Uterus (tissue), 4 donors: ENCODE data around the gene PPIG. TPM values are rescaled to one million over a fixed set of nuclear protein-coding genes. Genes with fewer than 3 reads are reported as not detected.
"Not testable (repeated sequence)": the region's sequence is repeated elsewhere in the genome, so short reads cannot be mapped to it uniquely, and the experiment has no call there.

Experiments used
- DNase-seq, 2 donors: peaks; one replicate each; pipeline ENCODE4 v3.0.0-alpha.2; 2019 to 2020
- H3K27ac ChIP-seq, 2 donors: fragments of 200-600 bp; sonication (generic); 1 replicate in 1 of 2; 2 replicates in 1 of 2; pipeline ENCODE4 v1.5.1; 2016 to 2018
- H3K27me3 ChIP-seq, 2 donors: fragments of 200-600 bp; sonication (generic); one replicate each; pipeline ENCODE4 v1.5.1; 2018 to 2019; ENCODE audit warnings: control low read depth in 1 of 2
- H3K36me3 ChIP-seq, 2 donors: fragments of 200-600 bp; sonication (generic); one replicate each; pipeline ENCODE4 v1.5.1; 2019; ENCODE audit warnings: control low read depth in 1 of 2
- H3K4me1 ChIP-seq, 2 donors: fragments of 200-600 bp; sonication (generic); one replicate each; pipeline ENCODE4 v1.5.1; 2018 to 2019; ENCODE audit warnings: control low read depth in 1 of 2
- H3K4me3 ChIP-seq, 2 donors: fragments of 200-600 bp; sonication (generic); 1 replicate in 1 of 2; 2 replicates in 1 of 2; pipeline ENCODE4 v1.5.1; 2018 to 2019; ENCODE audit warnings: mild to moderate bottlenecking in 1 of 2
- H3K9me3 ChIP-seq, 2 donors: fragments of 200-600 bp; sonication (generic); one replicate each; pipeline ENCODE4 v1.5.1; 2019; ENCODE audit warnings: control low read depth in 1 of 2
- POLR2A ChIP-seq, 2 donors: fragments of 450-650 bp; IDR thresholded peaks; one replicate each; pipeline ENCODE4 v1.6.1; 2016; ENCODE audit warnings: antibody characterized with exemption in 2 of 2, mild to moderate bottlenecking in 1 of 2, moderate library complexity in 1 of 2
- intact Hi-C: fragments of 100-400 bp; cut with DNase I; formaldehyde crosslinking; loops from one replicate; pipeline ENCODE4 v1.15.1; 2023; ENCODE audit warnings: low total_unique reads
- total RNA-seq, 4 donors: library from RNA; depleted of rRNA in 3 of 4; stranded (reverse); fragments of >200 nt in 3 of 4; gene quantifications; one replicate each; pipeline versions ENCODE4 v1.1.0 to v1.2.4, GENCODE V29; 2014 to 2023
- TF ChIP-seq, protein P1 (sequence below), 4 experiments: fragments of 200-600 bp in 2 of 4; fragments of 450-650 bp in 2 of 4; sonication (generic) in 2 of 4; IDR thresholded peaks; one replicate each; pipeline ENCODE4 v1.5.1; 2016 to 2019; ENCODE audit warnings: antibody characterized with exemption in 4 of 4, mild to moderate bottlenecking in 2 of 4, moderate library complexity in 1 of 4
- donor health status: DM: yes; HTN: yes; CAD: no.

Gene PPIG
- total RNA-seq, 4 donors from 2014 or later = 24.3 to 83.4 (median 59.0) TPM

DNA sequence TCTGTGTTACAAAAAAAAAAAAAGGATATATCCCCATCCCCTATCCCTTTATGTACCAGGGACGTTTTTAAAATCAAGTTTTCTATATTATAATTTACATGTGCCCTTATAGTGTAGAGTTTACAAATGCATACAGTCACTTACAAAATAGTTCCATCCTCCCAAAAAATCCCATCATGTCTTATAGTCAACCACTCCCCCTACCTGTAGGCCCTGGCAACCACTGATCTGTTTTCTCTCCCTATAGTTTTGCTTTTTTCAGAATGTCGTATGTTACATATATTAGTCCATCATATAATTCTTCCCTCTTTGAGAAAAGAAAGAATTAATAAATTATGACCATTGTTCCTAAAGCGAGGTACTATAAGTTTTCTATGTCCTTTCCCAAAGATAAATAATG, 92.2 kb downstream of the PPIG start:
- Histone ChIP-seq H3K4me3 (no peak overlapping the region), H3K27me3 (no peaks in the 10 kb centered on the region), H3K9me3 (no peaks in the 10 kb centered on the region), H3K36me3 (no peaks in the 10 kb centered on the region), H3K27ac (no peak overlapping the region), H3K4me1 (no peaks in the 10 kb centered on the region)
- DNase-seq = no peak
- intact Hi-C loops = no loop called here
- no peak for TF ChIP-seq POLR2A (IDR thresholded peaks at IDR 0.05)
- TF ChIP-seq, protein P1, sequence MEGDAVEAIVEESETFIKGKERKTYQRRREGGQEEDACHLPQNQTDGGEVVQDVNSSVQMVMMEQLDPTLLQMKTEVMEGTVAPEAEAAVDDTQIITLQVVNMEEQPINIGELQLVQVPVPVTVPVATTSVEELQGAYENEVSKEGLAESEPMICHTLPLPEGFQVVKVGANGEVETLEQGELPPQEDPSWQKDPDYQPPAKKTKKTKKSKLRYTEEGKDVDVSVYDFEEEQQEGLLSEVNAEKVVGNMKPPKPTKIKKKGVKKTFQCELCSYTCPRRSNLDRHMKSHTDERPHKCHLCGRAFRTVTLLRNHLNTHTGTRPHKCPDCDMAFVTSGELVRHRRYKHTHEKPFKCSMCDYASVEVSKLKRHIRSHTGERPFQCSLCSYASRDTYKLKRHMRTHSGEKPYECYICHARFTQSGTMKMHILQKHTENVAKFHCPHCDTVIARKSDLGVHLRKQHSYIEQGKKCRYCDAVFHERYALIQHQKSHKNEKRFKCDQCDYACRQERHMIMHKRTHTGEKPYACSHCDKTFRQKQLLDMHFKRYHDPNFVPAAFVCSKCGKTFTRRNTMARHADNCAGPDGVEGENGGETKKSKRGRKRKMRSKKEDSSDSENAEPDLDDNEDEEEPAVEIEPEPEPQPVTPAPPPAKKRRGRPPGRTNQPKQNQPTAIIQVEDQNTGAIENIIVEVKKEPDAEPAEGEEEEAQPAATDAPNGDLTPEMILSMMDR (IDR thresholded peaks at IDR 0.05) = no peak

DNA sequence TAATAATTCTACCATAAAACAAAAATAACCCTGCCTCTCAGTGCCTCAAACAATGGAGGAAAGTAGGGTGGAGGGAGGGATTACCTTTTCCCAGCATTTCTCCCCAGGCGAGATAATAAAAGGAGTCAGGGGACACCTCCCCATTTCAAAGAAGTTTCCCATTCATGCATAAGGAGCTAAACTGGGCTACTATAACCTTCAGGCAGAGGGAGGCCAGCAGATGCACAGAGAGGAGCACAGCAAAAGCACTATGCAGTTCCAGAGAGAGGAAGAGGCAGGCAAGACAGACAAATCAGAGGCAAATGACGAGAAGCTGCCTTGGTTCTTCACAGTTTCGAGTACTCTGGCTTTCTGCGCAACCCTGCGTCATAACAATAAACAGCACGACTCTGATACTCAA, 92.7 kb downstream of the PPIG start:
- Histone ChIP-seq H3K27me3 (no peaks in the 10 kb centered on the region), H3K4me1 (no peaks in the 10 kb centered on the region), H3K9me3 (no peaks in the 10 kb centered on the region), H3K27ac (no peak overlapping the region), H3K36me3 (no peaks in the 10 kb centered on the region), H3K4me3 (no peak overlapping the region)
- intact Hi-C loops = no loop called here
- no peak for DNase-seq
- TF ChIP-seq, protein P1 (IDR thresholded peaks at IDR 0.05) = no peak
- TF ChIP-seq POLR2A (IDR thresholded peaks at IDR 0.05) = no peak

DNA sequence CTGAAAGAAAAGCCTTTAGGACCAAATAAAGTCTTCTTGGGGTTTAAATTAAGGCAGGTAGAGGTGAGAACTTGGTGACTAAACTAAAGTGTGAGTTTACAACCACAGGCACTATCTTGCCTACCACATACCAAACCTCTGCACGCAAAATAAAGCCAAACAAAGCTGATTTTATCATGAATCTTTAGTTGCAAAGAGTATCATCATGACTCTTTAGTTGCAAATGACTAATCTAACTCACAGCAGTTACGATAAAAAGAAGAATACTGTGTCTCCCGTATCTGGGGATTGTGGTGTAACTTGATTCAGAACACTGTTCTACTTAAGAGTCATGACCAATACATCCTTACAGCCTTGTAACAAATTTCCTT, 98.9 kb downstream of the PPIG start:
- intact Hi-C loops = no loop called here
- no peaks in the 10 kb centered on the region for H3K27me3 ChIP-seq
- H3K27ac ChIP-seq = no peak overlapping the region
- no peaks in the 10 kb centered on the region for H3K4me1 ChIP-seq
- no peaks in the 10 kb centered on the region for H3K36me3 ChIP-seq
- no peaks in the 10 kb centered on the region for H3K9me3 ChIP-seq
- H3K4me3 ChIP-seq = no peak overlapping the region
- no peak for DNase-seq
- TF ChIP-seq, protein P1 (IDR thresholded peaks at IDR 0.05) = no peak
- no peak for TF ChIP-seq POLR2A (IDR thresholded peaks at IDR 0.05)

DNA sequence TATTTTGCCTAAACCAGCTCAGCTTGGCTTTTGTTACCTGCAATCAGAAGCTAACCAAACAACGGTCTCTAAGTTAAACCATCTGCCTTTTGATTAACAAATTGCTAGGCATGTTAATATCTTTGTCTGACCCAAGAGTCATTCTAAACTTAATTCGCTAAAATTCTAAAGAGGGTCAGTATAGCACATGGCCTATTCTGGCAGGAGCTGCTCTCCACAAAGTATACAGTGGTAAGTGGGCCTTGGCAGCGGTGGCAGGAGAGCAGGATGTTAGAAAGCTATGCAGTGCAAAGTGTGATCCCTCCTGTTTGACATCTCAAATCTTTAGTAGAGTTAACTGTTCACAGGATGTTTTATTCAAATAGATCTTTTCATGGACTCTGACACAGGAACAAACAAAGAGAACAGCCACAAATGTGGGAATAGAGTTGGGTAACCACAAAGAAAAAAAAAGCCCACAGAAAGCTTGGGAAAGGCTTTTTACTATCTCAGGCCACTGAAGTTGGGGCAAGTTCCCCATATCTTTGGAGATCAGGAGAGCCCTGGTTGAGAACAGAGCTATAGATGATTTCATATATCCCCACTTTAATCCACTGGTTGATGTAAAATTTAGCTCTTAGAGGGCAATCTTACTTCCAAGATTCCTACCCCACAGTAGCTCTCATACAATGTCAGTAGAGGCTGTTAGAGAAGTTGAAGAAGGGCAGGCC, 99.4 kb downstream of the PPIG start:
- Histone ChIP-seq H3K4me1 (no peaks in the 10 kb centered on the region), H3K27ac (no peak overlapping the region), H3K9me3 (no peaks in the 10 kb centered on the region), H3K27me3 (no peaks in the 10 kb centered on the region), H3K36me3 (no peaks in the 10 kb centered on the region), H3K4me3 (no peak overlapping the region)
- TF ChIP-seq POLR2A (IDR thresholded peaks at IDR 0.05) = no peak
- TF ChIP-seq, protein P1 (IDR thresholded peaks at IDR 0.05) = no peak
- intact Hi-C loops = no loop called here
- no peak for DNase-seq

DNA sequence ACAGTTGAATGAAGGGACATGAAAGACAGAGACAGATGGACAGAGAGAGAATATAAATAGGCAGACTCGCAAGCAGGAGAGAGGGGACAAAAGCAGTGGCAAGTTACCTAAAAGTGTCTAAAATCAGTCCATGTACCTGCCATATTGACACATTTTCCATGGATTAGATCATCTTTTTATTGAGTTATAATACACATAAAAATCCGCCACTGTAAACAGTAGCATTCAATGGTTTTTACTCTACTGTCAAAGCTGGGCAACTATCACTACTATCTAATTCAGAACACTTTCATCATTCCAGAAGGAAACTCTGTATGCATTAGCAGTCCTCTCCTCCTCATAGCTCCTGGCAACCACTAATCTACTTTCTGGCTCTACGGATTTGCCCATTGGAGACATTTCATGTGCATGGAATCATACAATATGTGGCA, 100.0 kb downstream of the PPIG start:
- Histone ChIP-seq H3K27me3 (no peaks in the 10 kb centered on the region), H3K4me1 (no peaks in the 10 kb centered on the region), H3K4me3 (no peak overlapping the region), H3K9me3 (no peaks in the 10 kb centered on the region), H3K36me3 (no peaks in the 10 kb centered on the region), H3K27ac (no peak overlapping the region)
- intact Hi-C loops = no loop called here
- TF ChIP-seq POLR2A (IDR thresholded peaks at IDR 0.05) = no peak
- TF ChIP-seq, protein P1 (IDR thresholded peaks at IDR 0.05) = no peak
- DNase-seq = no peak

DNA sequence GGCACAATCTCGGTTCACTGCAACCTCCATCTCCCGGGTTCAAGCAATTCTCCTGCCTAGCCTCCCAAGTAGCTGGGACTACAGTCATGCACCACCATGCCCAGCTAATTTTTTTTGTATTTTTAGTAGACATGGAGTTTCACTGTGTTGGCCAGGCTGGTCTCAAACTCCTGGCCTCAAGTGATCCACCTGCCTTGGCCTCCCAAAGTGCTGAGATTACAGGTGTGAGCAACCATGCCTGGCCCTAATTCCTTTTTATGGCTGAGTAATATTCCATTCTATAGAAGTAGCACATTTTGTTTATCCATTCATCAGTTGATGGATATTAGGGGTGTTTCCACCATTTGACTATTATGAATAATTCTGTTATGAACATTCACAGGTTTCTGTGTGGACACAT, 100.6 kb downstream of the PPIG start:
- H3K4me3 ChIP-seq, H3K36me3 ChIP-seq, intact Hi-C loops, H3K4me1 ChIP-seq, DNase-seq, H3K27ac ChIP-seq, H3K27me3 ChIP-seq, H3K9me3 ChIP-seq: not testable (repeated sequence)

DNA sequence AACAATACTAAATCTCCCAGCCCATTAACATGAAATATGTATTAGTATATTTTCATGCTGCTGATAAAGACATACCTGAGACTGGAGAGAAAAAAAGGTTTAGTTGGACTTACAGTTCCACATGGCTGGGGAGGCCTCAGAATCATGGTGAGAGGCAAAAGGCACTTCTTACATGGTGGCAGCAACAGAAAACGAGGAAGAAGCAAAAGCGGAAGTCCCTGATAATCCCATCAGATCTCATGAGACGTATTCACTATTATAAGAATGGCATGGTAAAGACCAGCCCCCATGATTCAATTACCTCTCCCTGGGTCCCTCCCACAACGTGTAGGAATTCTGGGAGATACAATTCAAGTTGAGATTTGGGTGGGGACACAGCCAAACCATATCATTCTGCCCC, 102.7 kb downstream of the PPIG start:
- H3K27me3 ChIP-seq, DNase-seq, H3K9me3 ChIP-seq, H3K36me3 ChIP-seq, H3K4me3 ChIP-seq, intact Hi-C loops, H3K27ac ChIP-seq, H3K4me1 ChIP-seq: not testable (repeated sequence)

DNA sequence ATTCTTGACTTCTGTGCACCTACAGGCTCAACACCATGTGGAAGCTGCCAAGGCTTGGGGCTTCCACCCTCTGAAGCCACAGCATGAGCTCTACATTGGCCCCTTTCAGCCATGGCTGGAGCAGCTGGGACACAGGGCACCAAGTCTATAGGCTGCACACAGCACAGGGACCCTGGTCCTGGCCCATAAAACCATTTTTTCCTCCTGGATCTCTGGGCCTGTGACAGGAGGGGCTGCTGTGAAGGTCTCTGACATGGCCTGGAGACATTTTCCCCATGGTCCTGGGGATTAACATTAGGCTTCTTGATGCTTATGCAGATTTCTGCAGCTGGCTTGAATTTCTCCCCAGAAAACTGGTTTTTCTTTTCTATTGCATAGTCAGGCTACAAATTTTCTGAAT, 103.8 kb downstream of the PPIG start:
- H3K4me1 ChIP-seq, H3K9me3 ChIP-seq, H3K27ac ChIP-seq, H3K36me3 ChIP-seq, H3K4me3 ChIP-seq, intact Hi-C loops, DNase-seq, H3K27me3 ChIP-seq: not testable (repeated sequence)
